ENCODE data around the gene MICAL2. TPM values are rescaled to one million over a fixed set of nuclear protein-coding genes. Genes with fewer than 3 reads are reported as not detected.

MICAL2 gene
- total and polyA plus RNA-seq, 2 of the 13 experiments (the other 11 are each of a cell fraction or from before 2014, with no cell fraction given): 0.78 to 1.1 TPM

GRCh38 chr11:12085371-12086251, 24.8 kb upstream of the MICAL2 start (continued):
- TF ChIP-seq ZSCAN5A (CRISPR knock-in tag; IDR thresholded peaks at IDR 0.05; ENCODE audit: borderline replicate concordance) (no peak), KLF11 (CRISPR knock-in tag; IDR thresholded peaks at IDR 0.05) (no peak), ERF (CRISPR knock-in tag; IDR thresholded peaks at IDR 0.05) (no peak), PHF21A (CRISPR knock-in tag; IDR thresholded peaks at IDR 0.05) (0 out of 2 replicates have a peak, but pooled peaks have one; percentile 34), ZSCAN29 (CRISPR knock-in tag; conservative IDR thresholded peaks at IDR 0.05) (no peak), CHCHD3 (CRISPR knock-in tag; IDR thresholded peaks at IDR 0.05) (no peak), RCOR2 (CRISPR knock-in tag; IDR thresholded peaks at IDR 0.05) (no peak), ZNF317 (CRISPR knock-in tag; IDR thresholded peaks at IDR 0.05) (no peak), AKNA (CRISPR knock-in tag; IDR thresholded peaks at IDR 0.05; ENCODE audit: borderline replicate concordance) (no peak), ZNF512B (CRISPR knock-in tag; IDR thresholded peaks at IDR 0.05; ENCODE audit: borderline replicate concordance) (no peak), ZC3H4 (CRISPR knock-in tag; IDR thresholded peaks at IDR 0.05; ENCODE audit: borderline replicate concordance) (no peak), ZNF225 (CRISPR knock-in tag; IDR thresholded peaks at IDR 0.05) (no peak), NR2F6 (IDR thresholded peaks at IDR 0.05) (peak; percentile 70), NR2F6 (CRISPR knock-in tag; IDR thresholded peaks at IDR 0.05) (peak; percentile 50; the same call in 1 of the 2 replicates), HMGA1 (CRISPR knock-in tag; conservative IDR thresholded peaks at IDR 0.05) (no peak), DPF2 (CRISPR knock-in tag; IDR thresholded peaks at IDR 0.05; ENCODE audit: borderline replicate concordance, low read depth) (0 out of 2 replicates have a peak, but pooled peaks have one; percentile 17), ZSCAN31 (CRISPR knock-in tag; IDR thresholded peaks at IDR 0.05; ENCODE audit: low read depth) (no peak), ZNF770 (CRISPR knock-in tag; IDR thresholded peaks at IDR 0.05) (no peak)
